CD4-positive, alpha-beta T cell treated with Interleukin-17A for 4 hours (primary cell): ENCODE results near the gene NPR2.
A peak's percentile ranks its signal among the peaks of the same experiment; 100 is the strongest.

Experiments used
- DNase-seq: peaks from one replicate; pipeline ENCODE4 v3.0.0-alpha.2; 2020; ENCODE audit warnings: mixed read lengths

NPR2 gene

DNA sequence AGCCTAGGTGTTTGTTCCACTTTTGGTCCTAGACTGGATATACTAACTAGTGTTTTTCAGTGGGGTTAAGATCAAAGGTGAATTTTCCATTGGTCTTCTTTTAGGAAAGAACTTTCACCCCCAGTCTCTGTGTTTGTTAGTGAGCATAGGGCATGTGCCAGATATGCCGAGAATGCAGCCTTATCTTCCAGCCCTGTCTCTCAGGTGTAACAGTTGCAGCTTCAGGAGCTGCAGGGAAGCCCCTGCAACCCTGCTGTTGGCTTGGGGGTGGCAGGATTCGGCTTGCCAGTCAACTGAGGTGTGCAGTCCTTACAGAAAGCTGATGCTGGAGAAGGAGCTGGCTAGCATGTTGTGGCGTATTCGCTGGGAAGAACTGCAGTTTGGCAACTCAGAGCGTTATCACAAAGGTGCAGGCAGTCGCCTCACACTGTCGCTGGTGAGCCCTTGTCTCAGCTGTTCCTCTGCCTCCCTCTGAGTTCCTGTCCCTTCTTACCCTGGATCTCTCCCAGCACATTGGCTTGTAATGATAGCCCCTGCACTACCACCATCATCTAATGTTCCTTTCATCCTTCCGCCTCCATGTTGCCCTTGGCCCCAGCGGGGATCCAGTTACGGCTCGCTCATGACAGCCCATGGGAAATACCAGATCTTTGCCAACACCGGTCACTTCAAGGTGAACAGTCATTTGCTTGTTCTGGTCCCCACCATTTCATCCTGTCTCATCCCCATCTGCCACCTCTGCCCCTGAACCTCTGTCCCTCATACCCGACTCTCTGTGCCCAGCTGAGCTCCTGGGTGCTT lies 10.1 kb downstream of the NPR2 start:
- DNase-seq = no peak

DNA sequence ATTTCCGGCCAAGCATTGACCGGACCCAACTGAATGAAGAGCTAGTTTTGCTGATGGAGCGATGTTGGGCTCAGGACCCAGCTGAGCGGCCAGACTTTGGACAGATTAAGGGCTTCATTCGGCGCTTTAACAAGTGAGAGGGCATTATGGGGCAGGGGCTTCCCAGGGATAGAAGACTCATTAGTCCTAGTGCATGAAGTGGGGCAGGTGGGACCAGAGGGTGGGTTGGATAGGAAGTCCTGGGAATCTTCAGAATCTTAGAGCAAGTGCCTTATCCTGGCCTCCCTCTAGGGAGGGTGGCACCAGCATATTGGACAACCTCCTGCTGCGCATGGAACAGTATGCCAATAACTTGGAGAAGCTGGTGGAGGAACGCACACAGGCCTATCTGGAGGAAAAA lies 14.7 kb downstream of the NPR2 start:
- DNase-seq = no peak

DNA sequence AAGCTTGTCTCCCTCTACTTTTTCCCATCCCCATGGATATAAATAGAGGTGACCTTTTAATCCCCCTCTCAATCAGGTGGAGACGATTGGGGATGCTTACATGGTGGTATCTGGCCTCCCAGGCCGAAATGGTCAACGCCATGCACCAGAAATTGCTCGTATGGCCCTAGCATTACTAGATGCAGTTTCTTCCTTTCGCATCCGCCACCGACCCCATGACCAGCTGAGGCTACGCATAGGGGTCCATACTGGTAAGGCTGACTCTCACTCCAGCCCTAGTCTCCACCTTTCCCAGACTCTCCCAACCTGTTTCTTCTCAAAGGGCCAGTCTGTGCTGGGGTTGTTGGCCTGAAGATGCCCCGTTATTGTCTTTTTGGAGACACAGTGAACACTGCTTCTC lies 17.0 kb downstream of the NPR2 start:
- no peak for DNase-seq

DNA sequence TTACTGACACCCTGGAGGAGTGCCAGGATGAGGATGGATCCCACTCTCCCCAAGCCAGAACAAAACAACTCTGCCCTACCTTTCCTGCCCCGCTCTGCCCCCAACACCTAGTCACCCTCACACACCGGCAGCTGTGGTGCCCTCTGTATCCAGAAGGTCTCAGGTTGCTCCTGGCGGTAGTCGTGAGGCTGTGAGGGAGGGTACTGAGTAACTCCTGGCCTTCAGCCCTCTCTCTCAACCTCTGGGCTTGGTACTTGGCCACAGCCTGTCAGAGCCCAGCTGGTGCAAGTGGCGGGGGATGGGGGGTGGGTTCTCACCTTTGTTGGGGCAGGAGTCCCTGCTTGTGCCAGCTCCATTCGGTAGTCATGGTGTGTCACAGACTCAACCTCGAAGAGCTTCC lies 18.7 kb downstream of the NPR2 start:
- no peak for DNase-seq

DNA sequence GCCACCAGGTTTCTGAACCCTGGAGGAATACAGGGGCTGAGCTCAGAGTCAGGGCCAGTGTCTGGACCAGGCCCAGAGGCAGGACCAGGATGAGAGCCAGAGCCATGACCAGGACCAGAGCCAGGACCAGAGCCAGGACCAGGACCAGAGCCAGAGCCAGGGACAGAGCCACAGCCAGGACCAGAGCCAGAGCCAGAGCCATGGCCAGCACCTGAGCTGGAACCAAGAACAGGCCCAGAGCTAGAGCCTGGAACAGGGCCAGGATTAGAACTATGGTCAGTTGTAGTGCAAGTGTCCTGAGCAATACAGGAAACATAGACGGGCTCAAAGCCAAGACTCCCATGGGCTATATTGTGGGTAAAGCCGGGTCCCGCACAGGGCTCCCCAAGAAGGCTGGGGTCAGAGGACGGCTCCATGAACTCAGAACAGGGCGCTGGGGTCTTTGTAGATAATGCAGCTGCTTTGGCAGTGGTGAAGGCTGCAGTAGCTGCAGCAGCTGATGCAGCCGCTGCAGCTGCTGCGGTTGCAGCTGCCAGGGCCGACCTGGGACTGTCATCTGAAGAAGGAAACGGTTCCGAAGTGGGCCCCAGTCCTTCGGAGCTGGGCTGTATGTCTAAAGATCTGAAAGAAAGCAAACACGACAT lies 20.1 kb downstream of the NPR2 start:
- no peak for DNase-seq

DNA sequence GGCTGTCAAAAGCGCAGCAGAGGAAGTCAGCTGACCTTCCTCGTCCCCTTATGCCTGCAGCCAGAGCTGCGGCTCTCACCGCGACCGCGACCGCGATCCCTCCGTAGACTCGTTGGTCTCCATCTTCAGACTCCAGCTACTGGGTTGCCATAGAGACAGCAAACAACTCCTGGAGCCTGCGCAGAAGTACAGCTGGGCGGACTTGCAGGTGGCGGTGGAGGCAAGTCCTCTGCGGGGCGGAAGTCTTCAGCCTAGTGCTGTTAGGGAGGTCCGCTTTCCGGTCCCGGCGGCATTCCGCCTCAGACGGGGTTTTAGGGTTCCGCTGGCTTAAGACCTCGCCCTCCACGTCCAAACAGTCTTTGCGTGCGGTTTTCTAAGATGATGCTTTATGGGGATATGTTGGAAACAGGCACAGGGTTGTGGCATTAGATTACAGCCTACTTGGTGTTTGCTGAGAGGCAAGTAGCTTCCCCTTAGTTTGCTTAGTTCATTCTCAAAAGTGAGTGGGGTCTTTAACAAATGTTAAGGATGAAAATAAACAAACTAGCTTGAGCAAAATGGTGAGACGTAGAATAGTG lies 20.7 kb downstream of the NPR2 start, which contains the start of gene SPAG8:
Gene SPAG8 (minus strand): TSS at position 238 of the 578 bp plus-strand sequence. CDS start 115 bp downstream, at position 123.
- DNase-seq = peak; percentile 93

DNA sequence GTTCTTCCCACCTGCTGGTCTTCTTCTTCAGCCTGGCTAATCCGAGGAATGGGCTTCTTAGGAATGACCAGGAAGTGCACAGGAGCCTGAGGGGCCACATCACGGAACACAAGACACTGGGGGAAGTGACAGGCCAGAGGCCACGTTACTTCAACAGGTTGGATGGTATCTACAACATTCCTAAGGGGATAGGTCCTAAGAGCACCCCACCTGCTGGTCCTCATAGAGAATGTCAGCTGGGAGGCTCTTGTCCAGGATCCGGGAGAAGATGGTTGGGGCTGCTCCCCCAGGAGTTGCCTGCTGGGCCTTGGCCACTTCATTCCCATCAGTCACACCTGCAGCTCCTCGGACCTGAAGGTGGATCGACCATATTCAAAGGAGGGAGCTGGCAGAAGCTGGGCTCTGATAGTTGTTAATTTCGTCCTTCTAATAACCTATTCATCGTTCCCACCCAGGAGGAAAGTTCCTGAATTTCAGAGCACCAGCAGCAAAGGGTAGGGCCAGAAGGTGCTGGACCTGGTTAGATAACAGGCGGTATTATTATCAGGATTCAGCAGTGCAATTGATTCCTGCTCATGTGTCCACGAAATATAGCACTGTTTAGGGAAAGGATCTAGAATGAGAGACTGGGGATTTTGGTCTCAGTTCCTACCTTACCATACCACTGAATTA lies 22.2 kb downstream of the NPR2 start:
- no peak for DNase-seq

DNA sequence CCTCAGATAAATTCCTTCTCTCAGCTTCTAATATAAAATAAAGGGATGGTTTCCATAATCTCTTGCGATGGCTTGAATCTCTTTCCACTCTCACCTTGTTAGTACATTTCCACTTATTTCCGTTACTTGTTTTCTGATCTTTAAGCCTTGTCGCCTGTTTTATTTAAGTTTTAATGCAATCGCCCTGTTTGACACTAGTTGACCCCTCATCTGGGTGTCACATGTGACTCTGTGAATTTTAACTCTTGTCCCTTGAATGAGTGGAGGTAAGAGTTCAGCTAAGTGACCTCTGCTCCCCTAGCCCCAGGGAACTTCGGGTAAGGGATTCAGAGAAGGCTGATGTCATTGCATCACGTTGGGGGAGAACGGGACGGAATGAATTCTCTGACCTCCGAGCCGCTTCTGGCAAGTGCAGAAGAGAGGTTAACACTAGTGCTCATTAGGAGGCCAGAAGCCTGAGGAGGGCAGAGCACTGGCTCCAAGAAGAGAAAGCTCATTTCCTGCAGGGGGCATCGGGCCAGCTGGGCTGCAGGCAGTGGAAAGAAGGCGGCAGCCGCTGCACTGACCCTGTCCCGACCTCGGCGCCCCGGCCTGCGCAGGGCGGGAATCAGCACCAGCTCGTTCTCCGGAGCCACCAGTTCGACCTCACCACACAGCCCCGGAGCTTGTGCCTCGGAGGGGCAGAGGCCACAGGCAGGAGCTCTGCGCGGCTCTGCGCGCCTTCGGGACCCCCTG lies 22.9 kb downstream of the NPR2 start:
- peak; percentile 45 for DNase-seq

DNA sequence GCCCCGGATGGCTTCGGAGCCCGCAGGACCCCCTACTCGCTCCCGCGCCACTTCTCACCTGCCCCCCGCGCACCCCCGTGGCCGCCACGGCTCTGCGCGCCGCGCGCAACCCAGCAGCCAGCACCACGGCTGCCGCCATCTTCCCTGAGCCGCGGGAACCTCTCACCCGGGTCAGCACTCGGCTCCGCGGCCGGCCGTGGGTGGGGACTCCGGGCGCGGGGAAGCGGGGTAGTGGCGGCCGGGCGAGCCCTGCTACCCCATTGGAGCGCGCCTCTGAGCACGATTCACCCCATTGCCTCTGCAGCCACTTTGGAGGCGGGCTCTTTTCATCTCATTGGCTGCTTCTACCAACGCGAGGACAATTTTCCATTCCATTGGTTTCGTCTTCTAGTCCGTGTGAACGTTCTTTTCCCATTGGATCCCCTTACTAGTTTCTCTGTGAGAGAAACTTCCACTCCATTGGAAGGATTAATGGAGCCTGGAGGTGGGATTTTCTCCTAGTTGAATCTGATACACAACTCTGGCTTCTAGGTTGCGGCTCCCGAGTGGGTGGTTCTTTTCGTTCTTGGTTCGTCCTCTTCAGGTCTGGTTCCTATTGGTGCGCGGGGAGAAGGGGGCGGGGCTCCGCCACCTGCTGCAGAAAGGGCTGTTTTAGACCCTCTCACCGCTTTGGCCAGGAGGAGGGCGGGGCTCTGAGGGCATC lies 23.6 kb downstream of the NPR2 start, which contains the start of gene HINT2:
Gene HINT2 (minus strand): TSS at position 202 of the 703 bp plus-strand sequence. CDS start 63 bp downstream, at position 139.
- DNase-seq = peak; percentile 98

DNA sequence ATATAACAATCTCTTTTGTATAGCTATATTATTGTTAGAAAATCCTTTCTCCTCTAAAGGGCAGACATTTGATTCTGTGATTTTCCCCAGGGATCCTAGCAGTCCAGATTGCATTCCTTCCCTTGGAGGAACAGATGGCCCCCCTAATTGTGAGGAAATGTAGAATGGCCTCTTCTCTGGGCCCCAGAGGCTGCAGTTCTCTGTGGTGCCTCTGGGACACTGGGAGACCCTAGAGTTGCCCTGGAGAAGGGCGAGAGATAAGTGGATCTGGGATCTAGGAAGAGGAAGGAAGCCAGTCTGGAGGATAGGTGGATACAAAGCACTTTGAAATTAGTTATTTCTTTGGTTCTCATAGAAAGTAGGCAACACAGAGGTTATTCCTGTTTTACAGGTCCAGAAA lies 25.3 kb downstream of the NPR2 start:
- no peak for DNase-seq

DNA sequence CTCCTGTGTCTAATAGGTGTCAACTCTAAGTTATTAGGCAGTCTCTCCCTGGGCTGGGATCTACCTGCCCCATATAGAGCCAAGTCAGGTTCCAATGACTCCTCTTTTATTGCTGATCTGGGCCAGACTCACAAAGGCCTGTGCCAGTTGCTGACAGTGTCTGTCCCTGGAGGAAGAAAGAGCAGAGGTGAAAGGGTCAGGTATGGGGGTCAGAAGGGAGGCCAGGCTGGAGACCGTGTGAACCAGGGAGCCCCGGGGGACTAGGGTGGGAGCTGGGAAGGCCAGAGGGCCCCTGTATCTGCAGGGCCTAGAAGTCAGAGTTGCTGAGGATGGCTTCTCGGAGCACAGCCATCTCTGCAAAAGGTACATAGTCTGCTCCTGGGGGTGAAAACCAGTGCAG lies 26.9 kb downstream of the NPR2 start:
- DNase-seq = no peak

DNA sequence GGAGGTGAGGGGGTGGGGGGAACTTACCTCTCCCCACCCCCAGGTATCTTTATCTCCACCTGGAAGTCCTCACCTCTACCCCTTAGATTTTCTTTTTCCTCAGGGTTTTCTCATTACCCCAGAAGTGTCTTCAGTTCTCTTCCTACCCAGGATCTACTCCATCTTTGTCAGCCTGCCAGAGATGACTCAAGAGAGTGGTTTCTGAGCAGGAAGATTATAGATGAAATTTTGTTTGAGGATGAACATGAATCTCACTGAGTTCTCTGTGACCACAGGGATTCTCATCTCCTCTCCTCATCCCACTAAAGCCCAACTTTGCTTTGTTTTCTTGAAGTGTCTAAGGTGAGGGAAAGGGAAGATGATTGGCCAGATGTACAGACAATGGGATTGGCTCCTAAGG lies 28.7 kb downstream of the NPR2 start:
- DNase-seq = no peak

DNA sequence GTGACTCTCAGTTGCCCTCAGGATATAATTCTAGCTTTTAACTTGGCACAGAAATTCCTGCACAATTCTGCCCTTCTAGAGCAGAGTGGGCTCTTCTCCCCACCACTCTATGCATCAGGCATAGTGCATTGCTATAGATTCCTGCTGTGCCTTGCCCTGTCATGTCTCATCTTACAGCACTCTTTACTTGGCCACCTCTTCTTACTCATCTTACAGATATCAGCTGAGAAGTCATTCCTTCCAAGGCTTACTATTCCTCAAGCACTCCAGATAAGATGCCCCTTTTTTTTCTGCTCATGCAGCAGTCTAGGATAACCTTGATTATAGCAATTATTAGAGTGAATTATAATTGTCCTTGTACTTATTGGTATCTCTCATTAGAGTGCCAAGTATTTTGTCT lies 31.5 kb downstream of the NPR2 start:
- DNase-seq = no peak

DNA sequence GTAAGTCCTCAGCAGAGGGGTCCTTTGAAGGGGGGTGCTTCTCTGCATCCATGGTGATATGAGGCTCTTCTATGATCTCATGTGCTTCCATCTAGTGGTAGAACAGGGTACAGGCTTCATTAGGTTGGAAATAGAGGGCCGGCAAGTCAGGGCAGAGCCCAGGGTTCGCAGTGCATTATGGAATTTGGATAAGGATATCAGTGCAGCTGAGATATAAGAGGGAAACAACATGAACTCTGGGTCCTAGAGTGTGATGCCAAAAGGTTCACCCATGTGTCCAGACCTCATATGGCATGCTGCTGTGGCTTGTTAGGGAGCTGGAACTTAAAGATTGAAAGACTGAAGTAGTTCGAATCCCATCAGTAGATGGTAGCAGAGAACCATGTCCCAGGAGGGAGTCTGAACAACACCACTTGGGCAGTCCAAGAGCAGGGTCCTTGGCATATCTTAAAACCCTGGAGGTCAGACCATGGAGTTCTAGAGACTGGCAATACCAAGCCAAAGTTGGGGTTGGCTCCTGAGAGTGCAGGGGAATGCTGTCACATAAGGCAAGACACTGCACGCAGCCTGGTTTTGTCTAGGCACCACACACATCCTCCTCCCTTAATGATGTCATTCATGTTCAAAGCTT lies 34.8 kb downstream of the NPR2 start:
- DNase-seq = peak; percentile 43

DNA sequence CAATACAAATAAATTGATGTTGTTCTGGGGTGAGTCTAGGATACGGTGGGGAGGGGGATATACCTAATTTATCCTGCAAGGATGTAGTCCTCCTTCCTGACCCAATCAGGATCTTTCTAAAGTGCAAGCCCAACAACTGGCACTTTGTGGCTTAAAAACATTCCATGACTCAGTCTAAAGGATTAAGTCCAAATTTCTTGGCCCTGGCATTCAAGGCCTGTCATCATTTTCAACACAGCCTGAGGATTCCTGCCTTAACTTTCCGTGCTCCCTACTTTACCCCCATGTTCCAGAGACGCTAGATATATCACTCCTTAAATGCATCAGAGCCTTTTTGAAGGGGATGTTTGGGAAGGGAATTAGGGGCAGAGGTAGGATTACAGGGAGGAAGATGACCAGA lies 36.1 kb downstream of the NPR2 start:
- DNase-seq = no peak

DNA sequence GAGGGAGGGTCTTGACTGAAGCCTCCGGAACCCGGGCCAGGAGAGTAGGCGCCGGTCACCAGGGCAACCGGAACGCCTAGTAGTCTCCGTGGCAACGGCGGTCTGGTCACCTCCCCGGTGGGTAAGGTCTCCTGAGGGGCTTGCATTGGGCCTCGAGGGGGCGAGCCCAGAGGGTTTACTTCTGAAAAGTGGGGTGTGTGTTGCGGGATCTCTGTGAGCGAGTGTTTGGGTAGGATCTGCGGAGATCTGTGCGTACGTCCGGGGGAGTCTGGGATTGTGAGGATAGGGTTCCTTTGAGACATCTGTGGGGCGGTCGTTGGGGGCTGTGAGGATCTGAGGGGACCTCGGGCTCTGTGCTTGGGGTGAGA lies 37.3 kb downstream of the NPR2 start, which contains the start of gene FAM221B:
Gene FAM221B (minus strand): TSS at position 17 of the 368 bp plus-strand sequence. CDS start 2,571 bp downstream, outside the sequence.
- DNase-seq = peak; percentile 39

DNA sequence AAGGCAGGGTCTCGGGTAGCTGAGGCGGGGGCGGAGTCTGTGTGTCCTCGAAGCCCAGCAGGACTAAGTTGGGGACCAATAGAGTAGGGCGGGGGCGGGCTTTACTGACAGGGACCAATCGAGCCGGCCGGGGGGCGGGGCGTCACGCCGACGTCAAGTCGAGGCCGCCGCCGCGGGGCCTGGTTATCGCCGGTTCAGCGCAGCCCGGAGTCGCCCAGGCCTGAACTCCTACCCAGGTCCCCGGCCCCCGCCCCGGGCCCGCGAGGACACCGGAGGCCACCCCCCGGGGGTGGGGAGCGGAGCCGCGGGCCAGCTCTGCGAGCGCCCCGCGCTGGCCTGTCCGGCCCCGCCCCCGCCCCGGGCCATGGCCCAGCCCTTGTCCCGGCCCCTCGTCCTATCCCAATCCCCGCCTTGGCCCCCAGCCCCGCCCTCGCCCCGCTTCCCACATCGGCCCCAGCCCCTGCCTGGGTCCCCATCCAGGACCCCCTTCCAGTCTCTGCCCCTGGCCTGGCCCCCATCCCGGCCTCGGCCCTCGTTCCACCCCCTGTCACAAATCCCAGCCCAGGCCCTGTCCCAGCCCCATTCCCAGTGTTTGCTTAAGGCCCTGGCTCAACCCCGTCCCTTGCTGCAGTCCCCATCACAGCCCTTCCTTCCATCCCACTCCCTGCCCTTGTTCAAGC lies 37.8 kb downstream of the NPR2 start, which contains the start of gene TMEM8B:
Gene TMEM8B (plus strand): TSS at position 145 of the 680 bp plus-strand sequence. CDS start 220 bp downstream, at position 365.
- DNase-seq = peak; percentile 99

DNA sequence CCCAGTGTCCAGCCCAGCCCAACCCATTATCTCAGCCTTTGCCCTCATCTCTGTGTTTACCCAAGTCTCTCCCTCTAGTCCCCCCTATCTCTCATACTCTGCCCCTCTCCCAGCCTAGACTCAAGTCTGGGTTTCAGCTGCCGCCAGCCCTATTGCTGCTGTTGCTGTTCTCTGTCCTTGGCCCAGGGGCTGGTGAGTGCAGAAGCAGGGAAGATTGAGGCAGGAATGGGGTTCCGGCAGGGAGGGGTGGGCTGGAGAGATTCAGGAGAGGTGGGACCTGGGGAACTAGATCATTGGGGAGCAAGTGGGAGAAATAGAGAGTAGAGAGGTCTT lies 38.3 kb downstream of the NPR2 start:
- DNase-seq = no peak

DNA sequence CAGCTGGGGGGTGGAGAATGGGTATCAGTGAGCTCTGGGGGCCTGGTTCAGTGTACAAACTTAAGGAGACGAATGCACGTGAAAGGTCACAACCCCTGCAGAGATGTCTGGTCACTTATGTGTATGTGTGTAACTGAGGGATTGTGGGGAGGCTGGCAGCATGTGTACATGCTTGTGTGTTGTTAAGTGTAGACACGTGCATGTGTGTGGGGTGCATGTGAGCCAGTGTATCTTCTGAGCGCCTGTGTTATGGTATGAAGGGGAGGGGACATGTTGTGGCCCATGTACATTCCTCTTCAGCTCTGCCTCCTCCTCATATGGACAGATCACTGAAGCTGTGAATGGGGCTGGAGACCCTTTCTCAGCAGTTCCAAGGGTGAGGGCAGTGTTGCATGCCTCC lies 39.6 kb downstream of the NPR2 start:
- no peak for DNase-seq

DNA sequence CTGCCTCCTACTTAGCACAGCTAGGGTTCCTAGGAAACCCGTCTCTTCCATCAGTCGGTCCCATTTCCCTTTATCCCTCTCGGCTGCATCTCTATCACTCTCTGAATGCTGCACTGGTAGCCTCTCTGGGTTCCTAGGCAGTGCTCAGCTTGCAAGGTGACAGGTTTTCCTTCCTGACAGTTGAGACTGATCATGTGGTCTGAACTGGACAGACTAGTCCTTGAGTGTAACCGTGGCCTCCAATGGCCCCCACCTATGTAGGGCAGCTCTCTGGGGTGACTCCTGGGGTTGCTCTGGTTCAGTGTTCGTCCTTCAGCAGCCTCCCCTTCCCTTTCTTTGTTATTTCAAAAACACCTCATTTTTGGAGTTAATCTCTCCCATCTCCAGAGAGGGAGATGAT lies 41.4 kb downstream of the NPR2 start:
- no peak for DNase-seq
